NCI-H446 (cell line): Measurements from ENCODE around the gene CHD6.

Experiments used
- DNase-seq, 2 experiments: peaks; one replicate each; lab custom pipeline; 2025; lab: John Stamatoyannopoulos, UW

Gene CHD6

DNA sequence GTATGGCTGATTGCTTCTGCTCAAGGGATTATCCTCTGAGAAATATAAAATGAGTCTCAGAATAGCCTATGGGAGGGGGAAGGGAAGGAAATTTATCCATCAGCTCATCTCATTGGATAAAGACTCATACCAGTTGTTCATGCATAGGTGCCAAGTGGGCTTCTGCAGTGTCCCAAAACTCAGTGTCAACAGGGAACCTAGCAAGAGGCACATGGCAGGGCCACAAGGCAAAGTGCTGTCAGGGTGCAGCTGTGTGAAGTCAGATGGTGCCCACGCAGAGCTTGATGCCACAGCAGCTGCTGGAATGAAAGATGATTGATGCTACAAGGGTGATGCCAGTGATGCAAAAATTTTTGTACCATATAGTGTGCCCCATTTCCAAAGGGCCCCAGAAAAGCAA is 3.2 kb upstream of the CHD6 start:
- DNase-seq = no peak

DNA sequence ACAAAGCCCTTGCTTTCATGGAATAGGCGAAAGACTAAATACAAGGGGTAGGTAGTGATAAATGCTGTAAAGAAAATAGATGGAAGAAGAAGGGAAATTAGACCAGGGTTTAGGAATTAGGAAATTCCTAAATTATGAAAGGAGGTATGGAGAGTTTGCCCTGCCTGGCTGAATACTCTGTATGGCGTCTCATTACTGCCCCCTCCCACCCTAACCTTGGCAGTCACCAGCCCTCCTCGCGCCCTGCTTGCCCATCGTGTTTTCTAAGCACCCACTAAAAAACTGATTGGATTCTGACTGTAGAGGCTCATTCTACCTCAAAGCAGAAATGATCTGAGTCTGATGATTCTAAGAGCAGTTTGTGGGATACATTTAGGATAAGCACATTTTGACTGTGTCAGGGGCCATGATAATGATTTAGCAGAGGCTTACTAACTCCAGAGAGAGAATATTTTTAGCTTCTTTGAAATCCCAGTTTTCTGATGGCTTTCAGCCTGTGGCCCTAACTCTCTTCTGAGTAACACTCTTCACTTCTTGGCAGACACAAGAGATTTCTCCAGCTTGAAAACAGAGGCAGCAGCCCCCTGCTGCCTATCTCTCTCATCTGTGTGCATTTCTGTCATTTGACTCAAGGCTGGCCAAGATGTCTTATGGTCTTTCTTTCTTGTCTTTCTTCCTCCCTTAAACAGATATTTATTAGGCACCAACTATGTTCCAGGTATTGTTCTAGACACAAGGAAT is 1.4 kb upstream of the CHD6 start:
- DNase-seq = peak in 1 of 2 experiments; percentile 26

DNA sequence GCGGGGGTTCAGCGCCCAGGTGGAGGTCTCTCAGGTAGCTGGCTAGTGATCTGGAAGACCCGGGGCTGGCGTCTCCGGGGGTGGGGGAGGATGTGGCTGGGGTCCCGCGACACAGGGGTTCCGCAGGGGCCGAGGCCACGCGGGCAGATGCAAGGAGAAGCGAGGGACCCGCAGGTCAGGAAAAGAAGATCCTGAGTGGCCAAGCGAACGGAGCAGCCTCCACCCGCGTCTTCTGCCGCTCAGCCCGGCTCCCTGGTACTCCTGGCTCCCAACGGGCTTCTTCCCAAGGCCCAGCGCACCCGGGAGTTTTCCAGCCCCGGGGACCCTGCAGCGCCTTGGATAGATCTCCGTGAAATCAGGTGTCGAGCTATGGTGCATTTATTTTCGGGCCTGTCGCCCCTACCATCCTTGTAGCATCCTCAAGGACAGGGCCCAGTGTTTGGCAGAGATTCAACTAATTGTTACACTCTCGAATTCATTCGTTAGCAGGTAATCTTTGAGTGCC is 682 bp upstream of the CHD6 start:
- DNase-seq = peak in 1 of 2 experiments; percentile 47

DNA sequence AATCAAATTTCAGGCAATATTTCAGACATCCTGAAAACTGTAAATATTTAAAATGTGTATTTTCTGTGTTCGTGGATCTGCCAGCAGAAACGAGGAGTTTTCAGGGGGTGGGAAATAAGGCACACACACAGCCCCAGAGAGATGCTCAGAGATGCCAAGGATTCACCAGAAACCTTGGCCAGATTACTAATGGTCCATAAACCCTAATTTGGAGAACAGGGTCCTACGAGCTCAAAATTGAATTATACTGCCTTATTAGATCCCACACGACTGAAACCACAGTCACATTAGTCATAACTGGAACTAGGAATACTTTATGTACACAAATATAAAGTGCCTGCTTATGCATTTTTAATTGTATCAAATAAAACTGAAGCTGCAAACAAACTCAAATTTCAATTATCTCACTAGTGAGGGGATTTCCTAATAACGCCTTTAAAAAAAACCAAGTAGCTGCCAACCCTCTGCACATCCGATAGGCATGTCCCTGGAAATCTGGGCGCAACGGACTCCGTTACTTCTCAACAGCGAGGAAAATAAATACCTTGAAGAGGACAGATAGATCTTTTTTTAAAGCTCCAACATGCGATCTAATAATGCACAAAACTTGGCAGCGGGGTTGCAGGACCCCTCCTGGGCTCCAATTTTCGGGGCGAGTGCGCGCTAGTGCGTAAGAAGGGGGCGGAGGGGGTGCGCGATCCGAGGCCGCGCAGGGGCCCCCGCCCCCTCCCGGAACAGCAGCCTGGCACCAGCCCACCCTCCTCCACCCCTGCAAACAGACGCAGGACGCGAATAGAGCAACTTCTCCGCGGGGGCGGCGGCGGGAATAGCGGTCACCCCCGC is 897 bp downstream of the CHD6 start:
- DNase-seq = peak in 1 of 2 experiments; percentile 29

DNA sequence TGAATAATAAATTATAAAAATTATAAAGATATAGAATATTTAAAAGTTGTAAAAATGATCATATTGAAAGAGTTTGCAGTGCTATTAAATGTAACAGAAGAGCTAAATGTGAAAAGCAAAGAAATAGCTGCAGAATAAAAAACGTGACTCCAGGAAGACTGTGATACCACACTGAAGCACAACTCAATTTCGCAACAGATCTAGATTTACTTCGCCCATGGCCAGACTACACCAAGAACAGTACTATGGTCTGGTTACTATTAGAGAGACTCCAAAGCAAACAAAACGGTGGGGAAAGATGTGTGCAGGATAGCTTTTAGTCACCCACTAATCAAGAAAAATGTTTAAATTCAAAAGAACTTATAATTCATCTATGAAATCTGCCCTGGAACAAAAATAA is 1.9 kb downstream of the CHD6 start:
- no peak for DNase-seq

DNA sequence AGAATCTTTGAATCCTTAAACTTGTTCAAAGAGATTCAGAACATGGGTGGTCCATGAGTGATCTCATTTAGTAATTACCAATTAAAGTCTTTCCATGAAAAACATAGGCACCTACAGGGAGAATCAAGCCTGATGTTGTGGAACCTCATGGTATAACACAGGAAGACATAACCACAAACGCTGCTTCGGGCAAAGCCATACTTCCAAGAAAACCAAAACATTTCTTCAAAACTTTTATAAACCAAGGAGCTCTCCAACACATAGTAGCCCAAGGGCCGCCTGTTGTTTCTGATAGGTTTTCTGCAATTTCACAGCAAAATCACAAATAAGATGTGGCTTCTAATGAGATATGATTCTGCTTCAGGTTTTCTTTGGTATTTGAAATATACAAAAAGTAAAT is 2.5 kb downstream of the CHD6 start:
- no peak for DNase-seq

DNA sequence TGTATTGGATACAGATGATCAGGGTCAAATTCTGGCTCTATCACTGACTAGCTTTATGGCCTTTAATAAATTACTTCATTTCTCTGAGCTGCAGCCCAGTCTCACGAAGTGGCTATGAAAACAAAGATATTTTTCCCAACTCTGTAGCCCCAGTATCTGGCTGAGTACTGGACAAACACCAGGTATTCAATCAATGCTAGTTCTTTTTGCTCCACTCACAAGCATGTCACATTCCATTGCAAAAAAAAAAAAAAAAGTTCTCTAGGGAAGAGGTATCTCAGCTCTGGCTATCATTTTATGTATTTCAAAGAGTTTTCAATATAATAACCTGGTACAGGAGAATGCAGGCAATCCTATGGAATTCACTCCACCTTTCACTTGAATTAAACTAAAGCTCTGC is 3.1 kb downstream of the CHD6 start:
- DNase-seq = no peak

DNA sequence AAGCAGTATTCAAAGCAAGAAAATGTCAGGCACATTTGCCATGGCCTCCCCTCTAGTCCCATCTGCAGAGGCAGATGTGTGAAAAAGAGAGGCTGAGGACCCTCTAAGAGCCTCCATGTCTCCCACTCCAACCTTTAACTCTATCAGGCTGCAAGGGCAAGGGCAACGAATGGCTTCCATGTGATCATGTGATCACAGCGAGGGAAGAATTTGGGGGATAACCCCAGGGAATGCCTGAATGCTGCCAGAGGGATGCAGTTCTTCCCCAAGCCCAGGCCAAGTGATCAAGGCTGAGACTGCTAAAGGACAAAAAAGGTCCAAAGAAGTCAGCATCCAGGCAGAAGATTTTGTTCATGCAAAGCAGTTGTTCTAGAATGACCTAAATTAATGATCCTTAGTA is 4.9 kb downstream of the CHD6 start:
- DNase-seq = no peak

DNA sequence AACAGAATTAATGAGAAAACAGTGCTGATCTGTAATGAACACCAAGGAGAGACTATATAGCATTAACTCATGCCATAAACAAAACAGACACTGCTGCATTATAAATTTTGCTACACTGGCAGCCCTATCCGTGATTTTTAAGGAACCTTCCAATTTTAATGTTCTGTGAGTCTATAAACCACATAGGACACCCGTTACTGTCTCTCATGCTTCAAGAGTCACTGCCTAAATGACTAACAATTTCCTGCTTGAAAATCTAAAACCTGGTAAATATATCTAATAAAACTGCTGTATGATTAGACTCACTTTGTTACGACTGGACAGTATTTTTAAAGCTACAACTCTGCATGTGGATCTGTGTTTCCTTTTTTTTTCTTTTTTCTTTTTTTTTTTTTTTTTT is 8.7 kb downstream of the CHD6 start:
- DNase-seq = no peak

DNA sequence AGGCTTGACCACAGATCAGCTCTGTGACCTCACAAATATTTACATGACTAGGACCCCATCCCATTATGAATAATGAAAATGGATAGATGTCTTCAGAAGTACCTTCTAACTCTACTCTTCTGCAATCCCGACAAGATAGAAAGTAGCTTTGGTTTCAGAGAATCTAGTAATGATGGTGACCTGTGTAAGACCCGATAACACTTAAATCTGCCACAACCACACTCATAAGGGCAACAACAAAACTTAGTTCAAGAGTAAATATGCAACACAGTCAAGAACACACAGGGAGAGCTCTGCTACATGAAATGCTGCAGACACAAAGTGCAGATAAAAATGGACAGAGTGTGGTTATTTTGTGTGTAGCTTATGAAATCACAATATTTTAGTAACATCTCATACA is 9.6 kb downstream of the CHD6 start:
- no peak for DNase-seq

DNA sequence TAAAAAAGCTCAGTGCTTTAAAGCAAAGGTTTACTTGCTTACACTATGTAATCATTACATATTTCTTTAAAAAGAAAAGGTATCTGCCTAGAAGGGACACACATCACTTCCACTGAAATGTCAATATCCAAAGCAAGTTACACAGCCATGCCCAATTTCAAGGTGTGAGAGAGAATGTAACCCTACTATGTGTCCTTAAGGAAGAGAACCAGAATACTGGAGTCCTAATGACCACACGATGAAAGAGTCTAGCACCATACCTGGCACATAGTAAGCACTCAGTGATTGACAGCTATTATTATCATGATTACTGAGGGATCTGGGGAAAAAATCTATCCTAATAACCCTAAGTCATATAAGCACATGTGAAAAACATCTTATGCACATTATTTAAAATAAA is 10.4 kb downstream of the CHD6 start:
- no peak for DNase-seq

DNA sequence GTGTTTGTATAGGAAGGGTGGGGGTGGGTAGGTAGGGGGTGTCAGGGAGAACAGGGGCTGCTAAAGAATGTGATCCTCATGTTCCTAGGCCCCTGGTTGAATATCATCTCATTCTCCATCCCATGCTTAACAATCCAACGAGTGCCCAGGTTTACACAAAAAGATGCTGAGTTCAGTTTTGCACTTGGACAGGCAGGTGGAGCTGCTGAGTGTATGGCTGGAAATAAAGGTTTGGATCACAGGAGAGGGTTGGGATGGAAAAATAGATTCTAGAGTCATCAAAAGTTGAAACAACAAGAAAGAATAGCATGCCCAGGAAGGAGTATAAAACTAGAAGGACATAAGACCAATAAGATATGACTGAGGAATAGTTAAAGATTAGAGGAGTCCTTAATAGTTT is 14.2 kb downstream of the CHD6 start:
- no peak for DNase-seq

DNA sequence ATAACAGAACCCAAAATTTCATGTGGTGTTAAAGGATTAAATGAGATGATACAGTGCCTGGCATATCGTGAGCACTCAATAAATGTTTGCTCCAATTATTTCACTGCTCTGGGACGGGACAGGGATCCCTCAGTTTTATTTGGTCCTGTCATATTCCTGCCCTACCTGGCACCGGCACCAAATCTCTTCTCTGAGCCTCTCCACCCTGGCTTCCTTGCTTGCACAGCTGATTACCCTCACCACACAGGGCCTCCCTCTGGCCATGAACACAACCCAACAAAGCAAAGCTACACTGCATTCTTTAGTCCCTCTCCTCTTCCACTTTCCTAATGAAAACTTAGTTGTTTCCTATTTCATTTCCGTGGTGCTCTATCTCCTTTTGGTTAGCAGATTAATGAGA is 16.4 kb downstream of the CHD6 start:
- DNase-seq = no peak

DNA sequence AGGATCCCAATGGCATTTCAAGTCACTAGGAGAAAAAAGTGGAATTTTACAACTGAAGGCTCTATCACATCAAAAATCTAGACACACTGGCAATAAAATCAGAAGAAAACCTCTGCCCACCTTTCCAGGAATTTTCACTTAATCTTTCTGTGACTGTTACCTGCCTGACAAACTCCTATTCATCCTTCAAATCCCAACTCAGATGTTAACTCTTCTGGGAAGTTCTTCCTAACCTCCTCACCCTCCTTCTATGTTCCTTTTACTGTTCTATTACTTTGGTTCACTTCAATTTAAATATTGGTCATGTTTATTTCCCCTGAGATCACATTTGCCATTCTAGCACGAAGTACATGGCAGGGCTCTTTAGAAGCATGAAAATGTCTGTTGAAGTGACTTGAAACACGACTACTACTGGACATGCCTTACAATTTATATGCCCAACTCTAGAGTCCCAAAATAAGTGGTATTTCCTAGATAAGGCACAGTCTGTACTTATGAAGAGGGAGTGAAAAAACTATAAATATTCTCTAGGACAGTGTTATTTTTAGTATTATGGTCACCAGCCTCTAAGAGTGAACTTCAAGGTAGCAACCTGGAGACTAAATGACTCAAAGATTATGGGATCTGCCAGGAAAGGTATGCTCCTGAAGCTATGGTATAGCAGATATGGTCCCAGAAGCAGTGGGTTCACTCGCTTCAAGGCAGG is 17.1 kb downstream of the CHD6 start:
- DNase-seq = no peak

DNA sequence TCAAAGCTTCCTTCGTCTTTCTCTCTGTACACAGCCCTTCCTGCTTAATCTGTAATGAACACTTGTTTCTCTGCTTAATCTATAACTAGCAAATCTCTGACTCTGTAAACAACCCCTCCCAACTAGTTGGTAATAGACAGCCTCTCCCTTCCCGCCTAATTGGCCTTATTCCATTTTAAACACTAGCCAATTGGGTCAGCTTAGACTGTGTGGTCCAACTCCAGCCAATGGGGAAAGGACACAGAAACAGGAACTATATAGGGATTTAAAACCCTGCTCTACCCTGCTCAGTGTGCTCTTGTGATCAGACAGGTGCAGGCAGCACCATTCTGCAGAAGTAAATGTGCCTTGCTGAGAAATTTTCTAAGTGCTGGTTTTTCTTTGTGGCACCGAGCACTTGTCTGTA is 18.5 kb downstream of the CHD6 start:
- no peak for DNase-seq

DNA sequence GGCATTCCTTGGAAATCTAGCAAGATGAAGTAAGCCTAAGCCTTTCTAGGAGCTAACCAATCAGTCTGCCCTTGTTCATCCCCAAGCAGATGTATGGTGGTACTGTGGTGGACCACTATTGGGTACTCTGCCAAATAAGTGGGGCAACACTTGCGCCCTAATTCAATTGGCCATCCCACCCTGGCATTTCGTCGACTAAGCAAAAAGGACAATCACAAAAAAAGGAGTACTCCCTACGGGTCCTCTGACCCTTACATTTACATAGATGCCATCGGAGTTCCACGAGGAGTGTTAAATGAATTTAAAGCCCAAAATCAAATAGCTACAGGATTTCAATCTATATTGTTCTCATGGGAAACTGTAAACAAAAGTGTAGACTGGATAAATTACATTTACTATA is 19.5 kb downstream of the CHD6 start:
- DNase-seq = no peak

DNA sequence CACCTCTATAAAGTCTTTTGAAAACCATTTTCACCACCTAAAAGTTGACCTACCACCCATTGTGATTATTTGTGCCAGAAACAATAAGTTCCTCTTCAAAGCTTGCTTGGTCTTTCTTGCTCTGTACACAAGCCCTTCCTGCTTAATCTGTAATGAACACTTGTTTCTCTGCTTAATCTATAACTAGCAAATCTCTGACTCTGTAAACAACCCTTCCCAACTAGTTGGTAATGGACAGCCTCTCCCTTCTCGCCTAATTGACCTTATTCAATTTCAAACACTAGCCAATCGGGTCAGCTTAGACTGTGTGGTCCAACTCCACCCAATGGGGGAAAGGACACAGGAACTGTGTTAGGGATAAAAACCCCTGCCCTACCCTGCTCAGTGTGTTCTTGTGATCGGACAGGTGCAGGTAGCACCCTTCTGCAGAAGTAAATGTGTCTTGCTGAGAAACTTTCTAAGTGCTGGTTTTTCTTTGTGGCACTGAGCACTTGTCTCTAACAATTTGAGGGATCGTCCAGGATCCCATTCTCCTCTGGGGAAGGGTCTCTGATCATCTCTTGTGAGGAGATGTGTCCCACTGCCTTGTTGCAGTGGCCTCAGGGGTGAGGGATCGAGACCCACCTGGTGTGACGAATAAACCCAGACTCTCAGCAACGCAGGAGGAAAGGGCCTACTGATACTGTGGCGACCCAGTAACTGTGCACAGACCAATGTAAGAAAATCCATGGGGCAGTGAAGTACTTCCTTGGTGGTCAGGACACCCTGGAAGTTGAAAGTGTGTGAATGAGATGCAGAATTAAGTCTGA is 23.5 kb downstream of the CHD6 start:
- DNase-seq = no peak

DNA sequence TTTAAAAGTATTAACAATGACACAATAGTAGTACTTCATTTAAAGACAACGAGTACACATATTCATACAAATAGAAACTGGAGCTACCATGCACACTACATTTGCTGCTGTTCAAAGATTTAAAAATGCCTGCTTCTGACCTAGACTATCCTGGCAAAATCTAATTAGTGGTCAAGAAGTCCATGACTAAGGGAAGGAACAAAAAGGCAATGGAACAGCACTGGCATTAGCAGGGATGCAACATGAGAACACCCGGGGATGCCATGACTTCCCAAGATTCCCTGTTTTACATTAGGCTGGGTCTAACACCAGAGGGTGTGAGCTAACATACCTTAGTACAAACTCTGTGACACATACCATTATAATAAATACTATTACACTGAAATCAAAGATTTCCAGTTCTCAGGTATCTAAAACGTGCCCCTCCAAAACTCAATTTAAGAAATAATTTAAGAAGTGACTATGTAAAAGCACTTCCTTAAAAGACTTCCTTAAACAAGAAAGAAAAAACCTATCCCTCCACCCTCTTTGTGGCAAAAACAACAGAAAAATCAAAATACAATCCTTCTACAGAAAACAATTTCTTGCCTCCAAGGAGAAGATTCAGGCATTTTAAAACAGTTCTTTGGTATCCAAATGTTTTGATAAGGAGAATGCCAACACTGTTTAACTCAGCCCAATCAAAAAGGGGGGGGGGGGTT is 25.5 kb downstream of the CHD6 start:
- no peak for DNase-seq

DNA sequence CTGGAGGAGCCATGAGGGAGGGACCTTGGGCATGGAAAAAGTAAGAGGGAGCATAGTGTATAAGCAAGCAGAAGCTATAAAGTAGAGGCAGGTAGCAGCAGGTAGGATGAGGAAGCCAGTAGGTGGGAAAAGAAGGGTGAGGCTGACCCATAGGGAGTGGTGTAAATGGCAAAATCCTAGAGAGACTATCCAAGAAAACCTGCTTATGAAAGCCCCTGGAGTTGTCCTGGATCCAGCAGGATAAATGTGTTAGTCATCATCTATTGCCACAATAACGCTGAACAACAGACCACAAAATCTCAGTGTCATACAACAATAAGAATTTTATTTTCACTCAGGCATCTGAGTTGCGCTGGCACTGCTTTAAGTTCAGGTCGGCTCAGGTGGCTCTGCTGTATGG is 30.2 kb downstream of the CHD6 start:
- no peak for DNase-seq

DNA sequence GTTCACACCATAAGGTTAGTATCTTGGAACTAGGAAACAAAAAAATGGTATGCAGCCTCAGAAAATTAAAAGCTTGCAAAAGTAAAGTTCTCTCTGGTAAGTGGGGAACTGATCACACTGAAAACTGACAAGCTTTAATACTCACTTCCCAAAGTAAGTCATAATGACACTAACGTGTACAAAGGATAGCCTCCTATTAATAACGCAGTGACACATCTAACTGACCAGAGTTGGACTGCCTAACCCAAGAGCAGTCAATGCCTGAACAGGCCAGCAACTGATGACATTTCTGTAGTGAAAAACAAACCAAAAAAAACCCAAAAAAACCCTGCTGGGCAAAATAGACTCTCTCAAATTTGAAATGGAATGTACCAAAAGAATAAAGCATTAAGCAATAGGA is 30.7 kb downstream of the CHD6 start:
- DNase-seq = no peak

DNA sequence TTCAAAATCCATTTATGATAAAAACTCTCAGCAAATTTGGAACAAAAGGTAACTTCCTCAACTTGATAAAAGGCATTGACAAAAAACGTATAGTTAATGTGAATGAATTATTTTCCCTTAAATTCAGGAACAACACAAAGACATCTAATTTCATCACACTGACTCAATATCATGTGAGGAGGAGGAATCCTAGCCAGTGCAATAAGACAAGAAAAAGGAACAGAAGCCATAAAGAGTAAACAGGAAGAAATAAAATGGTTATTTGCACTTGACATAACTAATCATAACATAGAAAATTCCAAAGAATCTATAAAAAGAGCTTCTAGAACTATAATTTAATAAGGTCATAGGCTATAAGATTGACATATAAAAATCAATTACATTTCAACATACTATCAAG is 31.4 kb downstream of the CHD6 start:
- DNase-seq = no peak
